Smooth muscle cell (in vitro differentiated cells): ENCODE data around the gene PLPP1. TPM values are rescaled to one million over a fixed set of nuclear protein-coding genes. Genes with fewer than 3 reads are reported as not detected.

Experiments used
- DNase-seq: peaks from one replicate; lab custom pipeline; 2025; ENCODE audit not compliant: unreplicated experiment; lab: John Stamatoyannopoulos, UW
- H2AFZ ChIP-seq: fragments of 200-600 bp; sonication (generic); 2 replicates; pipeline ENCODE4 v1.6.0; 2016; ENCODE audit warnings: antibody characterized with exemption, low read depth, mild to moderate bottlenecking
- H3F3A ChIP-seq: fragments of 200-600 bp; sonication (generic); 2 replicates; pipeline ENCODE4 v1.6.0; 2017; ENCODE audit warnings: antibody characterized with exemption, low read depth
- H3K27ac ChIP-seq: fragments of 200-600 bp; sonication (generic); 2 replicates; pipeline ENCODE4 v1.5.1; 2016; ENCODE audit warnings: low read depth, mild to moderate bottlenecking
- H3K27me3 ChIP-seq: fragments of 200-600 bp; sonication (generic); 2 replicates; pipeline ENCODE4 v1.6.1; 2016; ENCODE audit warnings: low read depth, mild to moderate bottlenecking
- H3K36me3 ChIP-seq: fragments of 200-600 bp; sonication (generic); 2 replicates; pipeline ENCODE4 v1.5.1; 2016; ENCODE audit warnings: low read depth
- H3K4me1 ChIP-seq: fragments of 200-600 bp; sonication (generic); 2 replicates; pipeline ENCODE4 v1.5.1; 2016; ENCODE audit warnings: low read depth
- H3K4me2 ChIP-seq: fragments of 200-600 bp; sonication (generic); 2 replicates; pipeline ENCODE4 v1.6.0; 2016; ENCODE audit warnings: mild to moderate bottlenecking
- H3K4me3 ChIP-seq: fragments of 200-600 bp; sonication (generic); 2 replicates; pipeline ENCODE4 v1.5.1; 2016; ENCODE audit warnings: mild to moderate bottlenecking
- H3K79me2 ChIP-seq: fragments of 200-600 bp; sonication (generic); 2 replicates; pipeline ENCODE4 v1.6.0; 2016; ENCODE audit warnings: low read depth, mild to moderate bottlenecking
- H3K9ac ChIP-seq: fragments of 200-600 bp; sonication (generic); 2 replicates; pipeline ENCODE4 v1.6.0; 2016; ENCODE audit warnings: low read depth
- H3K9me3 ChIP-seq: fragments of 200-600 bp; sonication (generic); replicated peaks from 2 replicates; pipeline ENCODE4 v1.5.1; 2016; ENCODE audit warnings: low read depth
- H4K20me1 ChIP-seq: fragments of 200-600 bp; sonication (generic); 2 replicates; pipeline ENCODE4 v1.6.0; 2016; ENCODE audit warnings: low read depth
- CTCF ChIP-seq: fragments of 200-600 bp; sonication (generic); IDR thresholded peaks from 2 replicates; pipeline ENCODE4 v1.5.1; 2017; ENCODE audit warnings: borderline replicate concordance, mild to moderate bottlenecking, antibody characterized with exemption; ENCODE audit not compliant: insufficient read depth, poor library complexity, severe bottlenecking
- WGBS: methylation state at CpG from one replicate; pipeline ENCODE4 v1.1.7; 2016; ENCODE audit warnings: low lambda C conversion rate; 5-methylcytosine and 5-hydroxymethylcytosine counted together
- polyA plus RNA-seq: library from polyadenylated mRNA; unstranded; fragments of >200 nt; fragmentation: Nextera tagmentation; extraction: Ambion mirVana; gene quantifications from 2 replicates; pipeline ENCODE4 v1.2.1, GENCODE V29; 2016
- total RNA-seq: library from RNA; depleted of rRNA; stranded (reverse); fragments of >200 nt; gene quantifications from 2 replicates; pipeline ENCODE4 v1.2.3, GENCODE V29; 2014

The PLPP1 gene
- total and polyA plus RNA-seq, 2 experiments from 2014 or later = 47.2 to 108 TPM

- Histone ChIP-seq H3K4me2 (no peak overlapping the region), H3K9ac (no peak overlapping the region), H3K9me3 (no peaks in the 10 kb centered on the region), H3K36me3 (no peaks in the 10 kb centered on the region), H4K20me1 (peaks cover 8% of the 10 kb centered on the region), H2AFZ (no peak overlapping the region), H3K27ac (no peak overlapping the region), H3K79me2 (peaks cover 8% of the 10 kb centered on the region), H3K4me3 (no peak overlapping the region), H3K4me1 (no peaks in the 10 kb centered on the region), H3K27me3 (no peaks in the 10 kb centered on the region), H3F3A (no peaks in the 10 kb centered on the region)
- TF ChIP-seq CTCF = no peak
- 82% methylated on average over 3 of the region's 3 CpGs for WGBS
- no peak for DNase-seq
Observed at GRCh38 chr5:55481293-55481855, 53.4 kb downstream of the PLPP1 start.

GRCh38 chr5:55480781-55481180 is 54.0 kb downstream of the PLPP1 start:
- Histone ChIP-seq H3K27me3 (no peaks in the 10 kb centered on the region), H3K36me3 (no peaks in the 10 kb centered on the region), H3K4me3 (no peak overlapping the region), H3K9me3 (no peaks in the 10 kb centered on the region), H3K79me2 (peaks cover 6% of the 10 kb centered on the region), H3K9ac (no peak overlapping the region), H3K4me1 (no peaks in the 10 kb centered on the region), H4K20me1 (peaks cover 8% of the 10 kb centered on the region), H2AFZ (no peak overlapping the region), H3F3A (no peaks in the 10 kb centered on the region), H3K4me2 (no peak overlapping the region), H3K27ac (no peak overlapping the region)
- WGBS = 90% methylated on average over 3 of the region's 3 CpGs
- no peak for DNase-seq
- TF ChIP-seq CTCF = no peak

GRCh38 chr5:55472642-55473041 is 62.1 kb downstream of the PLPP1 start:
- Histone ChIP-seq H3K4me3 (no peak overlapping the region), H2AFZ (no peak overlapping the region), H3K4me1 (no peaks in the 10 kb centered on the region), H3K36me3 (no peaks in the 10 kb centered on the region), H3K4me2 (no peak overlapping the region), H3K79me2 (peaks cover 7% of the 10 kb centered on the region), H4K20me1 (no peaks in the 10 kb centered on the region), H3K27me3 (no peaks in the 10 kb centered on the region), H3K9ac (no peak overlapping the region), H3K27ac (no peak overlapping the region), H3K9me3 (no peaks in the 10 kb centered on the region), H3F3A (no peaks in the 10 kb centered on the region)
- 75% methylated on average over 1 of the region's 1 CpG for WGBS
- no peak for DNase-seq
- TF ChIP-seq CTCF = no peak

GRCh38 chr5:55471468-55471867 is 63.3 kb downstream of the PLPP1 start:
- Histone ChIP-seq H4K20me1 (no peaks in the 10 kb centered on the region), H3K9ac (no peak overlapping the region), H3K27me3 (no peaks in the 10 kb centered on the region), H3K4me3 (no peak overlapping the region), H3K9me3 (no peaks in the 10 kb centered on the region), H3K27ac (no peak overlapping the region), H3F3A (no peaks in the 10 kb centered on the region), H3K36me3 (no peaks in the 10 kb centered on the region), H3K79me2 (peaks cover 7% of the 10 kb centered on the region), H3K4me1 (no peaks in the 10 kb centered on the region), H2AFZ (no peak overlapping the region), H3K4me2 (no peak overlapping the region)
- DNase-seq = no peak
- 94% methylated on average over 1 of the region's 1 CpG for WGBS
- TF ChIP-seq CTCF = no peak
